ENCODE measurements around the gene GPS1. TPM values are rescaled to one million over a fixed set of nuclear protein-coding genes. Genes with fewer than 3 reads are reported as not detected.

The GPS1 gene
- total and polyA plus RNA-seq, 2 donors (not counting 1 experiment from before 2014, with no cell fraction given), result 80.5 to 124 TPM

GRCh38 chr17:82025401-82026107 is 26.1 kb upstream of the GPS1 start:
- WGBS (ENCODE audit: insufficient coverage), result 95% methylated on average over 25 of the region's 25 CpGs
- peak overlapping the region; percentile 16 for H3K4me3 Mint-ChIP-seq
- CTCF ChIA-PET, result interaction anchor here (1.0 to 2.1 kb wide), 2 partner anchors 12 to 66 kb away, joined by 3 to 7 read pairs; partner anchors contain the start of gene DCXR

More at GRCh38 chr17:82025401-82026107, 26.1 kb upstream of the GPS1 start:
- Histone ChIP-seq H3K9me3 (ENCODE audit: control extremely low read depth in 1 of 3, control insufficient read depth in 2 of 3, insufficient read depth in 1 of 3, low read length in 2 of 3) (peaks cover 0 to 5% (median 0%) of the 10 kb centered on the region in 3 donors), H3K4me3 (ENCODE audit: control extremely low read depth in 1 of 5, extremely low read depth in 1 of 5, insufficient read depth in 1 of 5, low read depth in 2 of 5, low read length in 4 of 5) (no peak overlapping the region), H3K4me1 (ENCODE audit: control insufficient read depth in 2 of 2, insufficient read depth in 2 of 2, low read length in 2 of 2) (peaks cover 26 to 37% of the 10 kb centered on the region in 2 donors), H3K4me2 (replicated peaks; ENCODE audit: low read depth, low read length, poor library complexity, severe bottlenecking) (no peak overlapping the region), H3K79me2 (ENCODE audit: control insufficient read depth, insufficient read depth, low read length) (peaks cover 23% of the 10 kb centered on the region), H3K36me3 (replicated peaks in 1 of 2; ENCODE audit: control extremely low read depth in 1 of 2, control insufficient read depth in 1 of 2, extremely low read depth in 1 of 2, insufficient read depth in 2 of 2, low read length in 1 of 2) (no peaks in the 10 kb centered on the region), H4K20me1 (ENCODE audit: control insufficient read depth, insufficient read depth, low read length, poor library complexity, severe bottlenecking) (peaks cover 44% of the 10 kb centered on the region), H3K27me3 (replicated peaks in 1 of 4; ENCODE audit: control extremely low read depth in 1 of 4, control insufficient read depth in 3 of 4, insufficient read depth in 4 of 4, low read length in 3 of 4) (peaks cover 0 to 32% (median 0%) of the 10 kb centered on the region in 4 experiments), H3K27ac (ENCODE audit: low read length in 2 of 2) (no peak overlapping the region), H2AFZ (ENCODE audit: insufficient read depth, low read depth, low read length, poor library complexity, severe bottlenecking) (no peak overlapping the region), H3K9ac (ENCODE audit: low read length) (no peak overlapping the region)
- Mint-ChIP-seq H3K27ac (no peak overlapping the region), H3K4me1 (peaks cover 22% of the 10 kb centered on the region), H3K9me3 (ENCODE audit: insufficient read depth) (no peaks in the 10 kb centered on the region), H3K27me3 (no peaks in the 10 kb centered on the region)
- TF ChIP-seq CTCF (IDR thresholded peaks at IDR 0.05), result no peak
- DNase-seq, result no peak
- no peak for ATAC-seq (ENCODE audit: low read depth)
- intact Hi-C loops (cut with micrococcal nuclease), result no loop called here
- POLR2A ChIA-PET, result interaction anchor here (0.5 to 0.9 kb wide), 2 partner anchors 58 to 187 kb away, joined by 3 to 5 read pairs; partner anchors contain the start of gene CCDC57
